Measurements from ENCODE around the gene NTSR1.

Gene NTSR1

DNA sequence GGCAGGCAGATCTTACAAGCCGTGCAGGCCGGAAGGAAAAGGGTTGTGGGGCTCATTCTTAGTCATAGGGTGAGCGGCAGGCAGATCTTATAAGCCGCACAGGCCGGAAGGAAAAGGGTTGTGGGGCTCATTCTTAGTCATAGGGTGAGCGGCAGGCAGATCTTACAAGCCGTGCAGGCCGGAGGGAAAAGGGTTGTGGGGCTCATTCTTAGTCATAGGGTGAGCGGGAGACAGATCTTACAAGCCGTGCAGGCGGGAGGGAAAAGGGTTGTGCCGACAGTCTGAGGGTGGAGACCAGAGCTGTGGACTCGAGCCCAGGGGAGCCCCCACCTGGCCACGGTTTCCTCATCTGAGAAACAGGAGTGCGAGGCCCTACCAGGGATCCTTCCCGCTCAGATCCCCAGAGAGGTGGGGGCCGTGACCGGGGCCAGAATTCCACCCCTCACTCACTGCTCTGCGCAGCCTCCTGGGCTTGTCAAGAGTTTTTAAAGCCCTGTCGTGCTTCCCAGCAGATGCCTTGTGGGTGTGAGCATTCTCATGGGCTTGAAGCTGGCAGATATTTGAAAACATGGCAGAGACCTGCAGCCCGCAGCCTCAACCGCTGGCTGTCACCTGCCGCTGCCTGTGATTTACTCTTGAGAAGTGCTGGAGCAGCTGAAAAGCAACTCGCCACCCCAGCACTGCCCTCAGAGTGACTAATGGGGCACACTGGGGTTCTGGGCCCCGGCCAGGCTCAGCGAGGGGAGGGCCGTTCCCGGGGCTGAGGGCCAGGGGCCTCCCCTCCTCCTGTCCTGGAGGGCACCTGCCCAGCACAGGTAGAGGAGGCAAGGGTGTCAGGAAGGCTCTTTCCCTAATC lies 31.9 kb downstream of the NTSR1 start:
- no peak for DNase-seq (ENCODE audit: low spot score)

DNA sequence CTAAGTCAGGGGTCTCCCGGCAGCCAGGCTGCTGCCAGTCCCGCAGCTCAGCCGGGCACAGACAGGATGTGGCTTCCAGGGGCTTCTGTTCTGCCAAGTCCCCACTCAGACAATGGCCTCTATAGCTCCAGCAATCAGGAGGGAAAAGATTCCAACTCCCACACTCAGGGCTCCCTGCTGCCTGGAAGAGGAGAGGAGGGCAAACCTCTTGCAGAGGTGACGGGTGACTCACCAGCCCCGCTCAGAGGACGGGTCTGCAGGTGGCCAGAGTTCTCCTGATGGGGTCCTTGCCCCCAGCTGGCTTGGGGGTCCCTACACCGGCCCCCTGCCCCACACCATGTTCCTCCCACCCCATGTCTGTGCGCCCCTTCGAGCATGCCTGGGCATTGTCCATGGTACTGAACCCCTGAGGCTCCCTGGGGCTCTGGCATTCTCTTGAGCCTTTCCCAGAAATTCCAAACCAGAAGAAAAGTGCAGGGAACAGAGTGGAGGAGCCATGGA lies 32.6 kb downstream of the NTSR1 start:
- peak; percentile 76 for DNase-seq (ENCODE audit: low spot score)

DNA sequence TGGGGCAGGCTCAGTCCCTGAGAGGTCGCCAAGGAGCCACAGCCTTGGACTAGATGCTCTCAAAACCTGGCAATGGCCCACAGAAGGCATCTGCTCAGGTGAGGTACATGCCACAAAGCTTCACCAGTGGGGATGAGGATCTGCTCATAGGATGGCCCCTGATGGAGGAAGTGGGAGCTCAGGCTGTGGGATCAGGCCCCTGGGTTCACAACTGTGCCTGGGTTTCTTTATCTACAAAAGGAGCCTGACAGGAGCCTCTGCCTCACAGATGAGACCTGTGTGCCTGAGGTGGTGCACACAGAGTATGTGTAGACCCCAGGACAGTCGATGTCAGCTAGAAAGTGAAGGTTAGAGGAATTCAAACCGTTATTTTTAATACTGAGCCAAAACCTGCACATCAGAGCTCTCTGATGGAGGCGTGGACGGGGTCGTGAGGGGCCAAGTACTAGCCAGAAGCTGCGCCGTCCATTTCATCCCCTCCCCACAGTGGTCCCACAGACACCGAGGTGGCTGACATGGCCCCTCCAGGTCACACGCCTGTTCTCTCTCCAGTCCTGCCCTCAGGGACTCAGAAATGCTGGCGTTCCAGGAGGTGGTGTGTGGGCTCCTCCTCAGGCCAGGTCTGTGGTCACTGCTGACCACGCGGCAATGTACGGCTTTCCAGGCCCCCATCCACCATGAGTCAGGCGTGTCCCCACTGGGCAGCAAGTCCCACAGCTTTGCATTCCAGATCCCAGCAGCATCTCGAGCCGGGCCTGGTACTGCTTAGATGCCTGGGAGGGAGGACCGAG lies 33.3 kb downstream of the NTSR1 start:
- no peak for DNase-seq (ENCODE audit: low spot score)

DNA sequence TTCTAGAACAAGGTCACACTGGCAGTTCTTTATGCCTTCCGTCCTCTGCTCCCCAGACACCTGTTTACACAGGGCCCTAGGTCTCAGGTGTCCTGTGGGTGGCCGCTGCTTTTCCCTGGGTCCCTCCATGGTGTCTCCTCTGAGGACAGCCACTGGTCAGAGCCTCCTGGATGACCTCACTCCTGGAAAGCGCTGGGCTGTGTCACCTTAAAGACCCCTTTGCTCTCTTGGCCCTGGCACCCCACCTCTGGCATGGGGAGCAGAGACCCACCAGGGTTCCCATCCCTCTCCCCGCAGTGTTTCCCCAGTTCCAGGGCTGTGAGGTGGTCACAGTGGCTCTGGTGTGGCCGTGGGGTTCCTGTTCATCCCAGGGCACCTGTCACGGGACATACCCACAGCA lies 33.9 kb downstream of the NTSR1 start:
- no peak for DNase-seq (ENCODE audit: low spot score)

DNA sequence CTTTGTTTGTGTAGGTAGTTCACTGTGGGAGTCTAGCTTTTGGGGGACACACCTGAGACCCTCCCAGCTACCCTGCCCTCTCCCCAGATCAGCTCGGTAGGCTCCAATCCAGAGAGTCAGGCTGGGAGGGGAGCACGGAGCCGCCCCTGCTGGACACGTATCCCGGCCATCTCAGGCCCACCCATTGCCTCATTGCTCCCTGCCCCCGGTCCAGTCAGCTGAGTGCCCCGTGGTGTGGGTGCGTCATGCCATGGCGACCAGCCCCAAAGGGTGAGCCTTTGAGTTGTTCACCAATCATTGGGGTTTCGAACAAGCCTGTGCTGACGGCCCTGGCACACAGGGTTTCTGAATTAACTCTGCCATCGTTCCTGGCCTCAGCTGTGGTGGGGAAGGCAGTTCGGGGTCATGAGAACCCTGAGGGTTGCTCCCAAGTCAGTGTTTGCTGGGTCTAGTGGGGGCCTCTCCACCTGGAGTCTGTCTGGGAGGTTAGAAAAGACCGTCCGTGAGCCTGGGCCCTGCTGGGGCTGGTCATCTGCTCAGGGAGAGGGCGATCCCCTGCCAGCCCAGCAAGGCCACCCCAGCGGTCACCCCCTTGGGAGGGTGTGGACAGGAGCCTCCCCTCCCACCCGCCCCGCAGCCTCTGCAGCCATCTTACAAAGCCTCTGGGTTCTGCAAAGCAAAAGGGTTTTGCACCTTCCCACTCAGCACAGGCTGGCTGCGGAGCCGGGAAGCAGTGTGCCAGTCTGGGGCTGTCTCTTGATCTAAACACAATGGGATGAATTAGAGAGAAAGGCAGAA lies 34.5 kb downstream of the NTSR1 start:
- no peak for DNase-seq (ENCODE audit: low spot score)

DNA sequence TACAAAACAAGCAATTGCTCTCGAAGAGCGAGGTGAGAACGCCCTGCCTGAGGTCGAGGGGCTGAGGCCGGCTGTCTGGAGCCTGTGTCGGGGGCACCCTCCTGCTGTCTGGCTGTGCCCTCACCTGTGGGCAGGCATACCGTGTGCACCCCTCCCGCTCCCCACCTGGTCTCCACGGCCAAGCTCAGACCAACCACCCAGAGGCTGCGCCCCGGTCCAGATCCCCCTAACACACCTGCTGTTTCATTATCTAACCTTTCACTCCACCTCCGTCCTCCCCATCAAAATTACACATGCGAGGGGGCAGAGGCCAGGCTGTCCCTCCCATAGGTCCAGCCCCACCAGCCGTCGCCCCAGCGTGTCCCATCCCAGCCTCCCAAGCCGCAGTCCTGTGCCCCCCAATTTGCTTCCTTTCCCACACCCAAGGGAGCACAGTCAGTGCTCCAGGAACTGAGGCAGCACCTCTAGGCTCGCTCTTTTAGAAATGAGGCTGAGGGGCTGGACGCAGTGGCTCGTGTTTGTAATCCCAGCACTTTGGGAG lies 35.2 kb downstream of the NTSR1 start:
- no peak for DNase-seq (ENCODE audit: low spot score)

DNA sequence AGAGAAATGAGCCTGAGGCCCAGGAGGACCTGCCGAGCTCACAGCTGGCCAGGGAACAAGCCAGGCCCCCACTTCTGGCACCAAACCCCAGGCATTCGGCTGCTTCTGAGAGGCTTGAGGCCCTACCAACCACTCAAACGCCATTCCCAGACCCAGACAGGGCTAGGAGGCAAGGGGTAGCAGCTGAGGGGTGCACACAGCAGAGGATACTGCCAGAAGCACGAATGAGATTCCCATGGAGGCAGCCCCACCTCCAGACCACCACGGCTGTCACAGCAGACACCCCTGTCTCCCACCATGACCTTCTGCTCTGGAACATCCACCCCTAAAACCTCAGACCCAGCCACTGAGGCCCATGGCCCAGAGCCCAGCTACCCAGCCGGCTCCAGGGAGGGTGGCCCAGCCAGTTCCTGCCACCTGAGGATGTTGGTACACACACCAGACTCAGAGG lies 36.1 kb downstream of the NTSR1 start:
- DNase-seq (ENCODE audit: low spot score) = no peak

DNA sequence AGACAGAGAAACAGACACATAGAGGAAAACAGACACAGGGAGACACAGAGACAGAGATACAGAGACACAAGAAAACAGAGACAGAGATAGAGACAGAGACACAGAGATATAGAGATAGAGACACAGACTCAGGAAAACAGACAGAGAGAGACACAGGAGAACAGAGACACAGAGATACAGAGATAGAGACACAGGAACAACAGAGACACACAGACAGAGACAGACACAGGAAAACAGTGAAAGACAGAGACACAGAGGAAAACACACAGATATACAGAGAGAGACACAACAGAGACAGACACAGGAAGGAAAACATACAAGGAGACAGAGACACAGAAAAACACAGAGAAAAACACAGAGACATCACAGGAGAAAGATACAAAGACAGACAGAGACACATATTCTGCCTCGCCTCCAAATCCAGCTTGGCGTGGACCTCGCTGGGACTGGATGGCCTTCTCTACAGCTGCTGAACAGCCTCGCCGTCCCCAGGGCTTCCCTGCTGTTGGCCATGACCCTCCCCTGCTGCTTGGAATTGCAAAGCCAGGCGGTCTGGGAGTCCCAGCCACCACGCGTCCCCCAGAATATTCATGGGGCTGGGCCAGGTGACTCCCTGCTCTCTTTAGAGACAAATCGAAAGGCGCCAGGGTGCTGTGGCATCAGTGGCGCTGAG lies 36.8 kb downstream of the NTSR1 start:
- DNase-seq (ENCODE audit: low spot score) = no peak

DNA sequence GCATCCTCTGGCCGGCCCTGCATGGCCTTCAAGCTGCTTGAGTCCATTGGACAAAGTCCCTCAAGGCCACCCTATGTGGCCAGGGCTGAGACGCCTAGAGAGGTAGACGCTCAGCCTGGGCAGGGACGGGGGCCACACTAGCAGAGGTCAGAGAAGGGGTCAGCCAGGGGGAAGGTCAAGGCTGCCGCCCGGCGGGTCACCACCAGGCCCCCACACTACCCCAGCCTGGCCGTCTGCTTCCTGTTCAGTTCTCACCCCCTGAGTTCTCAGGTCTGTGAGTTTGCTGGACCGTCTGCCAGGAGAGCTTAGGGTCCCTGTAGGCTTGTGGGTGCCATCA lies 37.3 kb downstream of the NTSR1 start:
- no peak for DNase-seq (ENCODE audit: low spot score)

DNA sequence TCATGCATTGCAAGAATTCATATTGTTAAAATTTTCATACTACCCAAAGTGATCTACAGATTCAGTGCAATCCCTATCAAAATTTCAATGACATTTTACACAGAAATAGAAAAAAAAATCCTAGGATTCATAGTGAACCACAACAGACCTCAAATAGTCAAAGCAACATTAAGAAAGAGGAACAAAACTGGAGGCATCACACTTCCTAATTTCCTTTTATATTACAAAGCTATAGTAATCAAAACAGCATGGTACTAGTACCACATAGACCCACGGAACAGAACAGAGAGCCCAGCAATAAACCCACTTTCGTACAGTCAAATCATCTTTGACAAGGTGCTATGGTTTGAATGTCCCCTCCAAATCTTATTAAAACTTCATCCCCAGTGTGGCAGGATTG lies 39.7 kb downstream of the NTSR1 start:
- DNase-seq (ENCODE audit: low spot score) = no peak

DNA sequence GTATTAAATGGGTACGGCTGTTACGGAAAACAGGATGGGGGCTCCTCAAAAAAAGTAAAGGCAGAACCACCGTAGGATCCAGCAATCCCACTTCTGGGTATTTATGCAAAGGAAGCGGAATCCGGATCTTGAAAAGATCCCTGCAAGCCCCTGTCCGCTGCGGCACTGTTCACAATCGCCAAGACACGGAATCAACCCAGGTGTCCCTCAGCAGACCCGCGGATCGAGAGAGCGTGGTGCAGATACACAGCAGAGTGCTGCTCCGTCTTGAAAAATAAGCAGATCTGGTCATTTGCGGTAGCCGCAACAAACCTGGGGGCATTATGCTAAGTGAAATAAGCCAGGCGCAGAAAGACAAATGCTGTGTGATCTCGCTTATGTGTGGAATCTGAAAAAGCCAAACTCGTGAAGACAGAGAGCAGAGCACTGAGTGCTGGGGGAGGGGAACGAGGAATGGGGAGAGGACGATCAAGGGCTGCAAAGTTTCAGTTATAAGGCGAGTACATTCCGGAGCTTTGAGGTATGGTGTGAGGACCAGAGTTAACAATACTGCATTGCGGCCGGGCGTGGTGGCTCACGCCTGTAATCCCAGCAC lies 41.3 kb downstream of the NTSR1 start:
- DNase-seq (ENCODE audit: low spot score) = no peak

DNA sequence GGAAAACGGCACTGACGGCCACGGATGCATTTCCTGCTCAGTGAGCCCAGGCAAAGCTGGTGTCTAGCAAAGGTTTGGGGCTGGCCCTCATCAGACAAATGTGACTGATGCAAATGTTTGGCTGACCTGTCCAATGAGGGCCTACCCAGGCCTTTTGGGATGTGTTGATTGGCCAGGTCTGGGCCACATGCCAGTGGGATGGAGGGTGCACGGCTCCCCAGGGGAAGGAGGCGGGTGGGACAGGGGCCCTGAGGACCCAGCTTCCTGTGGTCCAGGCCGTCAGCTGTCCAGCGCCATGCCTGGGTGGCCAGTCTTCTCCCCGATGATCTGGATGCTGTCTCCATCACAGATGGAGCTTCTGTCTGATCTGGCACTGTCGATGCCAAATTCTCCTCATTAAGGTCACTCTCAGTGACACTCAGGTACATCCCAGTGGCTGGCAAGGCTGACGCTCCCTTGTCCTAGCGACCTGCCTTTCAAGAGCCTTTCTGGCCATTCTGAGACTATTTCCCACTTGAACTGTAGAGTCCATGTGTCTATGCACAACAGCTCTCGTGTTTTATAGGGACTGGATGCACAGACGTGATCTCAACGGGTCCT lies 43.0 kb downstream of the NTSR1 start:
- no peak for DNase-seq (ENCODE audit: low spot score)

DNA sequence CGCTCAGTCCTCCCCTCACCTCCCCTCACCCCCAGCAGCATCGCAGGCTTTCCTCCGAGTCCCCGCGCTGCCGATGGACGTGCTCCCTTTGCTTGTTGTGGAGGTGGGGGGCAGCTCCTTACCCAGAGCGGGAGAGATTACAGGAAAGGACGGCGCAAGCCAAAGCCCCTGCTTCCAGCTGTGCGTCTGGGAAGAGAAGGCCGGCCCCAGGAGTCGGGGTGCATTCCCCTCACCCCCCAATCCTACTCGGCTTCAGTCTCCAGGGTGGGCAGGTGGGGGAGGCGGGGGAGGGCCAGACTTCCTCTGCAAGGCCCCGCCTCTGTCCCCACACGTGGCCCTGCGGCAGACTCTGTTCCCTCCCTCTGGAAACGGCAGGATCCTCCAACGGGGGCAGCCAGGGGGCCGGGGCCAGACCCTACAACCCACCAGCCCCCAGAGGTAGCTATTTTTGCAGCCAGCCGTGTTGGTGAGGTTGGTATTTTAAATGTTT lies 43.6 kb downstream of the NTSR1 start:
- DNase-seq (ENCODE audit: low spot score) = no peak

DNA sequence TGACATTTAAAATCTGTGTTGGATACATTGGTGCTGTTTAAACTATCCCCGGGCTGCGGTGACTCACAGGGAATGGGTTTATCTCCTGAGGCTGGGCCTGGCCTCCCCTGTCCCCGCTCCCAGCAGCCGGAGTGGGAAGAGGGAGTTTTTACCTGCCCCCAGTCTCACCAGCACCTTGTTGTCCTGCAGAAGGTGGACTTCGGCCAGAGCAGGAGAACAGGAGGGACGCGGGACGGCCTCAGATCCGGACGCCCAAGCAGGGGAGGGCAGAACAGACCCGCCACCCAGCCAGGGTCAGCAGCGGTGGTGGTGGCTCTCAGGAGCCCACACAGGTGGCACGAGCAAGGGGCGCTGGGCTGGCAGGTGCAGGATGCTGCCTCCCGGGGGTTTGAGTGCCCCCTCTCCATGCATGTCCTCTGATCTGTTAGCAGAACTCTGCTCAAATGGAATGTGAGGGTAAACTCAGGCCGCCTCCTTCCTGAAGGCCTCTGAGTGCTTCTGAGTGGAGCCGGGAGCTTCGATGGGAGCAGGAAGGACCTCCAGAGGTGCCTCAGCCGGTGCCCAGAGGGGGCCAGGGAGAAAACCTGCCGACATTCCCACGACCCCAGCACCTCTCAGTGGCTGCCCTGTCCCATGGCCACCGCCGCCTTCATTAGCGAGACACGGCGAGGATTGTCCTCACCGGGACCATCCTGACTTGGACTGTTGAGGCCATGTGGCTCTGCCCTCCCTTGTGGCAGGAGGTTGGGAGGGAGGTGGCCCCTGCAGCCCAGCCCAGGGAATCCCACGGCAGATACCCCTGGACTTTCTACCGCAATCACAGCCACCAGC lies 44.2 kb downstream of the NTSR1 start:
- DNase-seq (ENCODE audit: low spot score) = no peak

DNA sequence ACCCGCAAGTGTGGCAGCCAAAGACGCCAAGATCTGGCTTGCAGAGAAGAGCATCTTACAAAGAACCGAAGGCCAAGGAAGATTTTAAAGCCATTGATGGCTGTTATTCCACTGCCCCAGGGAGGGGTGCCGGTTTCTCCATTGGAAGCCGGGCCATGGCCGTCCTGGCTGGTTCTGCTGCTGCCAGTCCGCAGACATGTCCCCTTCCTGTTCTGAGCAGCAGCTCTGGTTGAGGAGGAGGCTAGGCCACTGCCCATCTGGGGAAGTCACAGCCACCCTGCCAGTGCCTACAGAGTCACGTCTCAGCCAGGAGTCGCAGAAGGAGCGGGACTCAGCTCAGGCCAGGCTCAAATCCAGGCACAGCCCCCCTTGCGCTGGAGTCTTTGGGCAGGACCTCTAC lies 45.0 kb downstream of the NTSR1 start:
- DNase-seq (ENCODE audit: low spot score) = no peak

DNA sequence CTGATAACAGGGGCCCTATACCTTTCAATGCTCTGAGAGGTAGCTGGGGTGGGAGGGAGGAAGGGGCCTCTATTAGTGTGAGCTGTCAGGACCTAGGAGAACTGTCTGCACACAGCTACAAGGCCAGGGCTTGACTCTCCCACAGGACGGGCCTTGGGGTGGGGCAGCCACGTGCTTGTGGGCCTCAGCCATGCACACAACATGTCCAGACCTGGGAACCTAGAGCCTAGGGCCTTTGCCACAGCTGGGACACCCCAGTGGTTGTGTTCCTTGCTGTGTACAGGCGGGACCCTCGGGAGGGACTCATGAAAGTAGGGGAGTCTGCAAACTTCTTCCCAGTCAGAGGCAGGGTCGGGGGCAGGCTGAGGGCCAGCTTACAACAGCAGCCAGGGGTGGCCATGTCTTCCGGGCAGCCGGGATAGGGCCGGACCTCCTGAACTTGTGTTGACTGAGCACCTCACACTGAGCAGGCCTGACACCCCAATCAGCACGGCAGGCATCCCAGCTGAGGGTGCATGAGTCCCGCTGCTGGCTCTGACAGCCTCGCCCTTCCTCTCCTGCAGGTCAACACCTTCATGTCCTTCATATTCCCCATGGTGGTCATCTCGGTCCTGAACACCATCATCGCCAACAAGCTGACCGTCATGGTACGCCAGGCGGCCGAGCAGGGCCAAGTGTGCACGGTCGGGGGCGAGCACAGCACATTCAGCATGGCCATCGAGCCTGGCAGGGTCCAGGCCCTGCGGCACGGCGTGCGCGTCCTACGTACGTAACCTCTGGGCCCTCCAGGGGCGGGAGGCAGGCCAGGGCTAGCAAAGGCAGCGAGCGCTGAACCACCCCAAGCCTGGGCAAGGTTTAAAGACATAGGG lies 45.7 kb downstream of the NTSR1 start:
- no peak for DNase-seq (ENCODE audit: low spot score)

DNA sequence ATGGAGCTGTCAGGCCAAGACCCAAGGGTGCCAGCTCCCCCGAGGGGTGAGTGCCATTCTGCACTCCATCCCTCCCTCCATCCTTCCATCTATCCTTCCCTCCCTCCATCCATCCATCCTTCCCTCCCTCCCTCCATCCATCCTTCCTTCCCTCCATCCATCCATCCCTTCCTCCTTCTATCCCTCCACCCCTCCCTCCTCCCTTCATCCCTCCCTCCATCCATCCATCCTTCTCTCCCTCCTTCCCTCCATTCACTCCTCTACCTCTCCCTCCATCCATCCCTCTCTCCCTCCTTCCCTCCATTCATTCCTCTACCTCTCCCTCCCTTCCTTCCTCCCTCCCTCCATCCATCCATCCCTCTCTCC lies 46.3 kb downstream of the NTSR1 start:
- no peak for DNase-seq (ENCODE audit: low spot score)

DNA sequence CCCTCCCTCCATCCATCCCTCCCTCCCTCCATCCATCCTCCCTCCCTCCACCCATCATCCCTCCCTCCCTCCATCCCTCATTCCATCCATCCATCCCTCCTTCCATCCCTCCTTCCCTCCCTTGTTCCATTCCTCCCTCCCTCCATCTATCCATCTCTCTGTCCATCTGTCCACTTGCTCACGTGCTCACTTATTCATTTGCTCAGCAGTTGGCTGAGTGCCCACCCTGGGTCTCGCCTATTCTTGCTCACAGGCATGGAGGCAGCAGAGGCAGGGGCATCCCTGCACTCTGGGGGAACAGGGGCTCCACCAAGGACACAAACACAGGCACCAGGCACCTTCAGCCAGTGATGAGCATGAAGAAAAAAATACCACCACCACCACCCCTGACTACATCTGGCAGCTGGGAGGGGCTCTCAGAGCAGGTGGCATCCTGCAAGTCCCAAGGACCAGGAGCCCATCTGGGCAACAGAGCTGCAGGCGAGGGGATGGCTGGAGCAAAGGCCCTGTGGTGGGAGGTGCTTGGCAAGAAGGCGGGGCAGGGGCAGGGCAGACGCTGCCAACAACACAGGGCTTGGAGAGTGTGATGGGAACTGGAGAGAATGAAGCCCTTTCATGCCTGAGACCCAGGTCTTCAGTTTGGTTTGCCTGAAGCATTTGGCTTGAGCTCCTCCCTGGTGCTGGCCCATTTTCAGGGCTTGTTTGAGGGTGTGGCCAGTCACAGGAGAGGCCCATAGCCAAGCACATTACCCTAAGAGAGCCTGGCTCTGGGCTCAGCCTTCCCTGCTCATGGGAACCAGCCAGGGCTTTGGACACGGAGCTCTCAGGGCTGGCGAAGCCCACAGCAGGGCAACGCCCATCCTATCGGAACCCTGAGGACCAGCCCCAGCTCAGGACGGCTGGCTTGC lies 47.4 kb downstream of the NTSR1 start:
- no peak for DNase-seq (ENCODE audit: low spot score)

Data from iPS-NIHi11 (cell line).